PC-9 (cell line): ENCODE results near the gene ADAMTSL1. TPM values are rescaled to one million over a fixed set of nuclear protein-coding genes. Genes with fewer than 3 reads are reported as not detected.

ENCODE experiments used
- BruUV-seq: library from RNA; stranded (reverse); fragments of 400-500 nt; replicated peaks from 2 replicates; lab custom pipeline; 2021; lab: Mats Ljungman, UMichigan
- CTCF ChIA-PET: fragments of 300-600 bp; sonication (Branson Sonifier 250); formaldehyde crosslinking; loops from one replicate; lab custom pipeline; 2022; ENCODE audit warnings: antibody characterized with exemption; lab: Charles Lee
- POLR2A ChIA-PET: fragments of 300-600 bp; sonication (Branson Sonifier 250); formaldehyde crosslinking; loops from one replicate; lab custom pipeline; 2022; ENCODE audit warnings: antibody characterized with exemption; ENCODE audit not compliant: unreplicated experiment; lab: Charles Lee
- DNase-seq, 2 experiments: peaks; one replicate each; pipeline versions ENCODE4 v3.0.0 to v3.0.0-alpha.2; 2015 to 2022; ENCODE audit warnings: mixed read lengths in 1 of 2
- H2AFZ ChIP-seq: fragments of 200-600 bp; sonication (generic); 2 replicates; pipeline ENCODE4 v1.8.1; 2017; ENCODE audit warnings: antibody characterized with exemption
- H3F3A ChIP-seq: fragments of 200-600 bp; sonication (generic); 2 replicates; pipeline ENCODE4 v1.8.1; 2017; ENCODE audit warnings: antibody characterized with exemption, mild to moderate bottlenecking, low read depth; ENCODE audit not compliant: insufficient read depth
- H3K27ac ChIP-seq: fragments of 200-600 bp; sonication (generic); 2 replicates; pipeline ENCODE4 v1.6.1; 2016; ENCODE audit warnings: mixed run types
- H3K27me3 ChIP-seq: fragments of 200-600 bp; sonication (generic); 2 replicates; pipeline ENCODE4 v1.6.1; 2016; ENCODE audit warnings: low read depth, mixed run types; ENCODE audit not compliant: insufficient read depth
- H3K36me3 ChIP-seq: fragments of 200-600 bp; sonication (generic); 2 replicates; pipeline ENCODE4 v1.6.1; 2016; ENCODE audit warnings: low read depth, mixed run types
- H3K4me1 ChIP-seq: fragments of 200-600 bp; sonication (generic); replicated peaks from 2 replicates; pipeline ENCODE4 v1.6.1; 2016; ENCODE audit warnings: mixed run types; ENCODE audit not compliant: insufficient read depth
- H3K4me2 ChIP-seq: fragments of 200-600 bp; sonication (generic); 2 replicates; pipeline ENCODE4 v1.6.1; 2017; ENCODE audit warnings: mixed run types
- H3K4me3 ChIP-seq: fragments of 200-600 bp; sonication (generic); 2 replicates; pipeline ENCODE4 v1.6.1; 2016; ENCODE audit warnings: mixed run types
- H3K79me2 ChIP-seq: fragments of 200-600 bp; sonication (generic); 2 replicates; pipeline ENCODE4 v1.6.1; 2017; ENCODE audit warnings: low read depth, mixed run types
- H3K9me2 ChIP-seq: fragments of 200-600 bp; sonication (generic); 2 replicates; pipeline ENCODE4 v1.8.1; 2017; ENCODE audit warnings: mild to moderate bottlenecking; ENCODE audit not compliant: insufficient read depth
- H3K9me3 ChIP-seq: fragments of 200-600 bp; sonication (generic); 2 replicates; pipeline ENCODE4 v1.8.1; 2016; ENCODE audit warnings: low read depth; ENCODE audit not compliant: insufficient read depth
- H4K20me1 ChIP-seq: fragments of 200-600 bp; sonication (generic); 2 replicates; pipeline ENCODE4 v1.8.1; 2017; ENCODE audit not compliant: insufficient read depth
- EZH2 ChIP-seq: fragments of 200-600 bp; sonication (generic); IDR thresholded peaks from 2 replicates; pipeline ENCODE4 v1.8.0; 2017; ENCODE audit warnings: antibody characterized with exemption, low read depth
- intact Hi-C: fragments of 100-400 bp; cut with micrococcal nuclease; formaldehyde crosslinking; loops from one replicate; pipeline ENCODE4 v1.10.0; 2022; ENCODE audit not compliant: unreplicated experiment
- total RNA-seq: library from RNA; stranded (reverse); gene quantifications from 2 replicates; pipeline ENCODE4 v1.2.3, GENCODE V29; 2021
- TF ChIP-seq, protein P1 (sequence below): fragments of 200-600 bp; sonication (generic); conservative IDR thresholded peaks from 2 replicates; pipeline ENCODE4 v1.6.1; 2017; ENCODE audit warnings: mixed run types, antibody characterized with exemption, mild to moderate bottlenecking, moderate library complexity

ADAMTSL1 gene
- total RNA-seq, 1 experiment from 2014 or later = not detected

DNA sequence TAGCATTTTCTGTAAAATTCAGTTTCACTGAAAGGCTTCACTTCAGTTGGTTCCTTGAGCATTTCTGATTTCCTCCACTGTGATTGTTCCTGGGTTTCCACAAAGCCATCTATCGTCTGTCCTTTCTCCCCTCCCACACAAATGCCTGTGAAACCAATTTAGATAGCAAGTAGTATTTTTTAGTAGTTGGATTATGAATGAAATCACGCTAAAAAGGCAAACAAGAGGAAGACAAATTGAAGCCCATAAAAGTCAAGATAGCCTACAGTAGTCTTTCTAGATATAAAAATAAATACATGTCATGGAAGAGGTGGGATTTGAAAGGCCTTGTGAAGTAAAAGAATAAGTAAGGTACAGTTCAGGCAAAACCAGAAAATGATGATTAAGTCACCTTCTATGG lies 162.8 kb downstream of the ADAMTSL1 start:
- no peaks in the 10 kb centered on the region for H4K20me1 ChIP-seq
- intact Hi-C loops = no loop called here
- no peak overlapping the region for H2AFZ ChIP-seq
- POLR2A ChIA-PET = no interaction called here
- no peaks in the 10 kb centered on the region for H3K36me3 ChIP-seq
- BruUV-seq = no TSS peak
- no peak overlapping the region for H3K4me3 ChIP-seq
- TF ChIP-seq EZH2 = no peak
- TF ChIP-seq, protein P1, sequence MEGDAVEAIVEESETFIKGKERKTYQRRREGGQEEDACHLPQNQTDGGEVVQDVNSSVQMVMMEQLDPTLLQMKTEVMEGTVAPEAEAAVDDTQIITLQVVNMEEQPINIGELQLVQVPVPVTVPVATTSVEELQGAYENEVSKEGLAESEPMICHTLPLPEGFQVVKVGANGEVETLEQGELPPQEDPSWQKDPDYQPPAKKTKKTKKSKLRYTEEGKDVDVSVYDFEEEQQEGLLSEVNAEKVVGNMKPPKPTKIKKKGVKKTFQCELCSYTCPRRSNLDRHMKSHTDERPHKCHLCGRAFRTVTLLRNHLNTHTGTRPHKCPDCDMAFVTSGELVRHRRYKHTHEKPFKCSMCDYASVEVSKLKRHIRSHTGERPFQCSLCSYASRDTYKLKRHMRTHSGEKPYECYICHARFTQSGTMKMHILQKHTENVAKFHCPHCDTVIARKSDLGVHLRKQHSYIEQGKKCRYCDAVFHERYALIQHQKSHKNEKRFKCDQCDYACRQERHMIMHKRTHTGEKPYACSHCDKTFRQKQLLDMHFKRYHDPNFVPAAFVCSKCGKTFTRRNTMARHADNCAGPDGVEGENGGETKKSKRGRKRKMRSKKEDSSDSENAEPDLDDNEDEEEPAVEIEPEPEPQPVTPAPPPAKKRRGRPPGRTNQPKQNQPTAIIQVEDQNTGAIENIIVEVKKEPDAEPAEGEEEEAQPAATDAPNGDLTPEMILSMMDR = no peak
- no peaks in the 10 kb centered on the region for H3F3A ChIP-seq
- no peaks in the 10 kb centered on the region for H3K9me3 ChIP-seq
- H3K27ac ChIP-seq = no peak overlapping the region
- no peaks in the 10 kb centered on the region for H3K9me2 ChIP-seq
- H3K79me2 ChIP-seq = no peaks in the 10 kb centered on the region
- H3K4me1 ChIP-seq = no peaks in the 10 kb centered on the region
- CTCF ChIA-PET = no interaction called here
- H3K27me3 ChIP-seq = no peaks in the 10 kb centered on the region
- no peak overlapping the region for H3K4me2 ChIP-seq
- DNase-seq = no peak

DNA sequence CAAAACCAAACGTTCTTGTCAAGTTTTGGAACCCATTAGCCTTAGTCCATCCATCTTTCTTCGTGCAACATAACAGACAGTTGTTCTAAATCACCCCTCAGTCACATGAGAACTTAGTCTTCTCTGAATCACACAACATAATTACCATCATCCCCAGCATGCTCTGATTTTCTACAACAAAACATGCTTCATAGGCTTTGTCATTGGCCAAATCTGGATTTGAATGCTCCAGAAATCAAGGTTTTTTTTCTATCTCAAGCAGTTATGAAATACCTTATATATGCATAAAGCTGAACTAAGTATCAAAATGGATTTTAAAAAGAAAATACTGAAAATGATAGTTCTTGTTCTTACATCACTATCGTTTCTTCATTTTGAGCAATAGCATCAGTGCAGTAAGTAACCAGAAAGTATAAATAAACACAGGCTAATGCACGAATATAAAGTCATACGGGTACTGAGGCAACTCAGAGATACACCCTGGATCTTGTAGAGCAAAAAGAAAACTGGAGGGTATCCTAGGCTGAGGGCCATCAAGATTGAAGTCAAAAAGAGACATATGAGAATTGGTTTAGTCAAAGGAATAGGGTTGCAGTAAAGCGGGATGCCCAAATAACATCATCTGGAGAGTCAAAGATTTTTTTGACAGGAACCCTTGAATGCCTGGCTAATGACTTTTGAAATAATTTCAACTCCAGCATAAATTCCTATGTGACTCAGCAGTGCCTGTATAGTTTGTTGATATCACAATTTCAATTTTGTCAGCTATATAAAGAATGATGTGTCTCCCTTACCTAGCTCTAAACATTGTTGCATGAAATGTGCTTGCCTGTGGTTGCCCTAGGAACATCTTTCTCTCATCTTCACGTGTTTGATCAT lies 164.7 kb downstream of the ADAMTSL1 start:
- ChIA-PET CTCF (no interaction called here), POLR2A (no interaction called here)
- Histone ChIP-seq H3K36me3 (no peaks in the 10 kb centered on the region), H3K9me3 (no peaks in the 10 kb centered on the region), H3K9me2 (no peaks in the 10 kb centered on the region), H3K4me1 (no peaks in the 10 kb centered on the region), H3K27ac (no peak overlapping the region), H3K79me2 (no peaks in the 10 kb centered on the region), H3K27me3 (no peaks in the 10 kb centered on the region), H3K4me2 (no peak overlapping the region), H3F3A (no peaks in the 10 kb centered on the region), H4K20me1 (no peaks in the 10 kb centered on the region), H2AFZ (no peak overlapping the region), H3K4me3 (no peak overlapping the region)
- BruUV-seq = no TSS peak
- intact Hi-C loops = no loop called here
- DNase-seq = no peak
- TF ChIP-seq, protein P1 = no peak
- TF ChIP-seq EZH2 = no peak

DNA sequence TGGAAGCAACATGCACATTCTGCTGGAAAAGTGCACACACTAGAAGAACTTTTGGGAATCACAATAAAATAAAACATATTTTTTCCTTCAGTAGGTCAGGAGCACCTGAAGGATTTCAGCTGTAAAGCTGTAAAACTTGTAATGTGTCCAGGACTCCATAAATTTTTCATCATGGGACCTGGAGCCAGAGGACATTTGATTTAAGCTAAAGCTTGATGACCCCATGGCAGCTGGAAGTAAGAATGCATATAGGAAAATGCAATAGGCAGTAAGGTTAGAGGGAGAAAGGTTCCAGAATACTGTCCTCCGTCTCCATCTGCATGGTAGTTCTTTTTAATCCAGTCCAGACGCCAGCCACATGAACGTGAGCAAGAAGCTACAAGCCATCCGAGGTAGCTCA lies 166.0 kb downstream of the ADAMTSL1 start:
- intact Hi-C loops = no loop called here
- Histone ChIP-seq H3K9me3 (no peaks in the 10 kb centered on the region), H3K4me1 (no peaks in the 10 kb centered on the region), H3F3A (no peaks in the 10 kb centered on the region), H3K4me2 (no peak overlapping the region), H3K27me3 (no peaks in the 10 kb centered on the region), H2AFZ (no peak overlapping the region), H3K9me2 (no peaks in the 10 kb centered on the region), H3K79me2 (no peaks in the 10 kb centered on the region), H3K36me3 (no peaks in the 10 kb centered on the region), H3K27ac (no peak overlapping the region), H3K4me3 (no peak overlapping the region), H4K20me1 (no peaks in the 10 kb centered on the region)
- no peak for DNase-seq
- BruUV-seq = no TSS peak
- CTCF ChIA-PET = interaction anchor here (0.6 kb wide), 1 partner anchor 23 kb away, joined by 3 read pairs; no protein-coding TSS in a partner anchor
- POLR2A ChIA-PET = no interaction called here
- TF ChIP-seq EZH2 = no peak
- TF ChIP-seq, protein P1 = no peak
